Prostate gland (tissue), 2 donors: ENCODE data around the gene CHST11. TPM values are rescaled to one million over a fixed set of nuclear protein-coding genes. Genes with fewer than 3 reads are reported as not detected.
A peak's percentile ranks its signal among the peaks of the same experiment; 100 is the strongest.

Experiments
- DNase-seq: peaks from one replicate; pipeline ENCODE4 v3.0.0-alpha.2; 2019; ENCODE audit warnings: low spot score
- H3K27ac ChIP-seq, 2 donors: fragments of 200-600 bp; sonication (generic); 2 replicates each; pipeline ENCODE4 v1.5.1; 2017 to 2019
- H3K27me3 ChIP-seq: fragments of 200-600 bp; sonication (generic); replicated peaks from 2 replicates; pipeline ENCODE4 v1.5.1; 2019; ENCODE audit not compliant: insufficient read depth
- H3K36me3 ChIP-seq, 2 donors: fragments of 200-600 bp; sonication (generic); 1 replicate in 1 of 2; 2 replicates in 1 of 2; pipeline versions ENCODE4 v1.5.1 to v1.8.1; 2017 to 2019
- H3K4me1 ChIP-seq: fragments of 200-600 bp; sonication (generic); replicated peaks from 2 replicates; pipeline ENCODE4 v1.5.1; 2019
- H3K4me3 ChIP-seq, 2 donors: fragments of 200-600 bp; sonication (generic); 2 replicates each; pipeline ENCODE4 v1.5.1; 2017 to 2019
- H3K9me3 ChIP-seq: fragments of 200-600 bp; sonication (generic); 2 replicates; pipeline ENCODE4 v1.5.1; 2017
- POLR2A ChIP-seq: fragments of 450-650 bp; IDR thresholded peaks from one replicate; pipeline ENCODE4 v1.6.1; 2016; ENCODE audit warnings: antibody characterized with exemption, mild to moderate bottlenecking
- POLR2AphosphoS5 ChIP-seq: sonication (generic); formaldehyde crosslinking; IDR thresholded peaks from one replicate; pipeline ENCODE4 v1.6.1; 2017; ENCODE audit warnings: antibody characterized with exemption
- WGBS: methylation state at CpG from one replicate; pipeline ENCODE4 v1.1.5; 2018; 5-methylcytosine and 5-hydroxymethylcytosine counted together
- intact Hi-C: fragments of 100-400 bp; cut with DNase I; formaldehyde crosslinking; loops from one replicate; pipeline ENCODE4 v1.14.2; 2022
- total RNA-seq, 2 donors: library from RNA; depleted of rRNA; stranded (reverse); fragments of >200 nt; gene quantifications; one replicate each; pipeline ENCODE4 v1.1.0, GENCODE V29; 2016
- TF ChIP-seq, protein P1 (sequence below), 4 experiments: fragments of 200-600 bp in 2 of 4; fragments of 450-650 bp in 2 of 4; sonication (generic) in 2 of 4; IDR thresholded peaks; 1 replicate in 3 of 4; 2 replicates in 1 of 4; pipeline ENCODE4 v1.5.1; 2016 to 2019; ENCODE audit warnings: antibody characterized with exemption in 4 of 4, mild to moderate bottlenecking in 2 of 4, moderate library complexity in 2 of 4

The CHST11 gene
- total RNA-seq, 2 donors from 2014 or later, result 10.4 to 25.4 TPM

DNA sequence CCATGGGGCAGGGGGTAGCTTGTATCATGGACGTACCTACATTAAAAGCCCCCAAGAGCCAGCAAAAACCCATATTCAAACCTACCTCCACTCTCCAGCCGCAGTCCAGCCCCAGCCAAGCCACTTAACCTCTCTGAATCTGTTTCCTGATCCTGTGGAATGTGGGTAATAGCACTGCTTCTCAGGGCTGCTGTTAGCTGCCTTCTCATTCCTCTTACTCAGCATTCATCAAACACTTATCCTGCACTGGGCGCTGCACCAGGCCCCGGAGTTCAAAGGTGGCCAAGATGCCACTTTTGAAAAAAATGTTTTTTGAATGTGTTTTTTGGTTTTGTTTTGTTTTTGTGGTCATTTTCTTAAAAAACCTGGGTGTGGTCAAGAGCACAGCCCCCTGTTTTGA lies 237.4 kb downstream of the CHST11 start:
- 94% methylated on average over 4 of the region's 4 CpGs for WGBS
- TF ChIP-seq POLR2A (no peak), POLR2AphosphoS5 (no peak)
- TF ChIP-seq, protein P1, sequence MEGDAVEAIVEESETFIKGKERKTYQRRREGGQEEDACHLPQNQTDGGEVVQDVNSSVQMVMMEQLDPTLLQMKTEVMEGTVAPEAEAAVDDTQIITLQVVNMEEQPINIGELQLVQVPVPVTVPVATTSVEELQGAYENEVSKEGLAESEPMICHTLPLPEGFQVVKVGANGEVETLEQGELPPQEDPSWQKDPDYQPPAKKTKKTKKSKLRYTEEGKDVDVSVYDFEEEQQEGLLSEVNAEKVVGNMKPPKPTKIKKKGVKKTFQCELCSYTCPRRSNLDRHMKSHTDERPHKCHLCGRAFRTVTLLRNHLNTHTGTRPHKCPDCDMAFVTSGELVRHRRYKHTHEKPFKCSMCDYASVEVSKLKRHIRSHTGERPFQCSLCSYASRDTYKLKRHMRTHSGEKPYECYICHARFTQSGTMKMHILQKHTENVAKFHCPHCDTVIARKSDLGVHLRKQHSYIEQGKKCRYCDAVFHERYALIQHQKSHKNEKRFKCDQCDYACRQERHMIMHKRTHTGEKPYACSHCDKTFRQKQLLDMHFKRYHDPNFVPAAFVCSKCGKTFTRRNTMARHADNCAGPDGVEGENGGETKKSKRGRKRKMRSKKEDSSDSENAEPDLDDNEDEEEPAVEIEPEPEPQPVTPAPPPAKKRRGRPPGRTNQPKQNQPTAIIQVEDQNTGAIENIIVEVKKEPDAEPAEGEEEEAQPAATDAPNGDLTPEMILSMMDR (IDR thresholded peaks at IDR 0.05), result no peak
- no peaks in the 10 kb centered on the region for H3K4me1 ChIP-seq
- DNase-seq, result no peak
- no peaks in the 10 kb centered on the region for H3K9me3 ChIP-seq
- no peaks in the 10 kb centered on the region for H3K36me3 ChIP-seq
- no peaks in the 10 kb centered on the region for H3K27me3 ChIP-seq
- H3K27ac ChIP-seq, result no peak overlapping the region
- H3K4me3 ChIP-seq, result no peak overlapping the region
- intact Hi-C loops, result no loop called here

- no peaks in the 10 kb centered on the region for H3K4me1 ChIP-seq
- H3K9me3 ChIP-seq, result no peaks in the 10 kb centered on the region
- intact Hi-C loops, result no loop called here
- H3K4me3 ChIP-seq, result no peak overlapping the region
- TF ChIP-seq POLR2A, result no peak
- no peak for TF ChIP-seq POLR2AphosphoS5
- TF ChIP-seq, protein P1 (IDR thresholded peaks at IDR 0.05), result no peak
- DNase-seq, result no peak
- H3K27me3 ChIP-seq, result no peaks in the 10 kb centered on the region
- 82% methylated on average over 7 of the region's 7 CpGs for WGBS
- no peaks in the 10 kb centered on the region for H3K36me3 ChIP-seq
- no peak overlapping the region for H3K27ac ChIP-seq
Measured at GRCh38 chr12:104694711-104695110, 238.0 kb downstream of the CHST11 start.

DNA sequence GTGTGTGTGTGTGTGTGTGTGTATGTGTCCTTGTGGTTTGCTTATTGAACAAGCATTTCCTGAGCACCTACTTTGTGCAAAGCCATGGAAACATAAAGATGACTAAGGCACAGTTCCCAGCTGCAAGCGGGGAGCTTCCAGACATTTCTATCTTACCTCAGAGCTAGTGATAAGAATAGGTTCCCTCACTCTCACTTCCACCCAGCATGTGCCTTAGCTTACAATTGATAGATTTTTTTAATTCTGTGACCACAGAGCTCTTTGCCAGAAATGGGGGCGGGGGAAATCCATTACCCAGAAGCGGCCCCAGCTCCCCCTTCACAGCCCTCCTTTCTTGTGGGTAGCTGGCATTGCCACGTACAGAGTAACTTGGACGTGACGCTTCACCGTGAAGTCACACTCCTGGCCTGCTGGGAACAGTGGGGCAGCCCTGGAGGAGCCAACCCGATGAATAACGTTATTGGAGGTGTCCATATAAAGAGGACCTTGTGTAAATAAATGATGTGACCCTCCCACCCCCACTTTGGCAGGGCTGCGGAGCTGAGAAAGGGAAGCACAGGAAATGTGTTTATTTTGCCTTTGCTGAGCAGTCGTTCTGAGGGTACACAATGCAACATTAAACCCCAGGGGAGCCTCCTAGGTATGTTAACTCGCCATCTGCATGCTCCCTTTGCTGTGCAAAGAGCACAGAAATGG lies 238.9 kb downstream of the CHST11 start:
- TF ChIP-seq POLR2AphosphoS5, result peak; percentile 32
- no peak for TF ChIP-seq POLR2A
- Histone ChIP-seq H3K4me1 (no peaks in the 10 kb centered on the region), H3K27me3 (no peaks in the 10 kb centered on the region), H3K9me3 (no peaks in the 10 kb centered on the region), H3K4me3 (no peak overlapping the region), H3K27ac (no peak overlapping the region), H3K36me3 (no peaks in the 10 kb centered on the region)
- DNase-seq, result no peak
- intact Hi-C loops, result no loop called here
- WGBS, result 21% methylated on average over 12 of the region's 12 CpGs

- no peaks in the 10 kb centered on the region for H3K9me3 ChIP-seq
- 76% methylated on average over 7 of the region's 7 CpGs for WGBS
- H3K4me3 ChIP-seq, result no peak overlapping the region
- no peak overlapping the region for H3K27ac ChIP-seq
- no peak for DNase-seq
- no peaks in the 10 kb centered on the region for H3K36me3 ChIP-seq
- no peaks in the 10 kb centered on the region for H3K4me1 ChIP-seq
- intact Hi-C loops, result no loop called here
- no peaks in the 10 kb centered on the region for H3K27me3 ChIP-seq
- TF ChIP-seq, protein P1 (IDR thresholded peaks at IDR 0.05), result no peak
- TF ChIP-seq POLR2AphosphoS5 (no peak), POLR2A (no peak)
Measured at GRCh38 chr12:104697186-104697585, 240.4 kb downstream of the CHST11 start.

GRCh38 chr12:104698871-104699270 lies 242.1 kb downstream of the CHST11 start:
- no peaks in the 10 kb centered on the region for H3K4me1 ChIP-seq

More at GRCh38 chr12:104698871-104699270, 242.1 kb downstream of the CHST11 start:
- intact Hi-C loops, result no loop called here
- Histone ChIP-seq H3K27ac (no peak overlapping the region), H3K27me3 (no peaks in the 10 kb centered on the region), H3K9me3 (no peaks in the 10 kb centered on the region), H3K4me3 (no peak overlapping the region), H3K36me3 (no peaks in the 10 kb centered on the region)
- TF ChIP-seq, protein P1 (IDR thresholded peaks at IDR 0.05), result no peak
- TF ChIP-seq POLR2AphosphoS5 (no peak), POLR2A (no peak)
- 87% methylated on average over 3 of the region's 3 CpGs for WGBS
- DNase-seq, result no peak
